ENCODE measurements around the gene FAM89B.

DNA sequence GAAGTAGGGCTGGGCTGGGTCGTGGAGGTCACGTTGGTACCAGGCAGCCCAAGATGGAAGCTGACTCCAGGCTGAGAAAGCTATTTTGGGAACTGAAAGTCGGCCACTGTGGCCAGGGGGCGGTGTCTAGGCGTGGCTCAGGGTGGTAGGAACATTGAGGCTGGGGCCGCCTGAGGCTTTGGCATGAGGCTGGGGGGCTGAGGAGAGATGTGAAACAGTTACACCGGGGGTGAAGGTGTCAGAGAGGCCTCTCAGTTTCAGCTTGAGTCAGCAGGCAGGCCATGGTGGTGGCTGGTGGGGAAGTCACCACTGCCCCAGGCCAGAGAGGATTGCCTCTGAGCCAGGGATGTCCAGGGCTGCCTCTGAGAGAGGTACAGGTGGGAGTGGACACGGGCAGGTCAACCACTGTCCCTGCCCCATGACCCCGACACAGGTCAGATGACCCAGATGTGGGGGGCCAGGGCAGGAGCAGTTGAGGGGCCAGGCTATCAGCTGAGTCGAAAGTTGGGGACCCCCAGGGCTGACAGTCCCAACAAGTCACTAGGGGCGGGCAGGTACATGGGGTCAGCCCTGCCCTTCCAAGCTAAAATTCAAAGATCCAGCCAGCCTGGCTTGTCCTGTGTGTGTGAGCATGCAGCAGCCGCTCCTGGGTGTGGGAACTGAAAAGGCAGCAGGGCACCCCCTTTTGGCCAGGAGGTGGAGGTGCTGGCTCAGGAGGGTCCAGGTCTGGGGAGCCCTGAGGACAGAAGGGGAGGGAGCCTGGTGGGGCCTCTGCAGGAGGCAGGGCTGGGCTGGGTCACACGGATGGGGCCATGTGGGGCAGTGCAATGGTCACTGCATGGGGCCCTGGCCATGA is 16.1 kb downstream of the FAM89B start:
- TF ChIP-seq CTCF (IDR thresholded peaks at IDR 0.05; ENCODE audit: low read length) (peak; percentile 88), EZH2 (optimal IDR thresholded peaks at IDR 0.05; ENCODE audit: low read depth, low read length) (no peak), EZH2phosphoT487 (IDR thresholded peaks at IDR 0.05; ENCODE audit: low read length) (no peak)

Data from MM.1S (cell line).